Adrenal gland (tissue), 5 donors: ENCODE results near the gene F2RL3.

ENCODE experiments used
- POLR2A ChIP-seq, 2 donors: fragments of 450-650 bp; IDR thresholded peaks; one replicate each; pipeline ENCODE4 v1.6.1; 2017; ENCODE audit warnings: antibody characterized with exemption in 2 of 2, mild to moderate bottlenecking in 2 of 2, moderate library complexity in 1 of 2
- TF ChIP-seq, protein P1 (sequence below), 6 experiments: fragments of 450-650 bp in 4 of 6; fragments of 200-600 bp in 2 of 6; sonication (generic) in 1 of 6; IDR thresholded peaks; 1 replicate in 5 of 6; 2 replicates in 1 of 6; pipeline versions ENCODE4 v1.5.1 to v1.8.0; 2016 to 2021; ENCODE audit warnings: antibody characterized with exemption in 6 of 6, mild to moderate bottlenecking in 2 of 6, moderate library complexity in 1 of 6
- donor health status: DM: no; HTN: no; CAD: no.

DNA sequence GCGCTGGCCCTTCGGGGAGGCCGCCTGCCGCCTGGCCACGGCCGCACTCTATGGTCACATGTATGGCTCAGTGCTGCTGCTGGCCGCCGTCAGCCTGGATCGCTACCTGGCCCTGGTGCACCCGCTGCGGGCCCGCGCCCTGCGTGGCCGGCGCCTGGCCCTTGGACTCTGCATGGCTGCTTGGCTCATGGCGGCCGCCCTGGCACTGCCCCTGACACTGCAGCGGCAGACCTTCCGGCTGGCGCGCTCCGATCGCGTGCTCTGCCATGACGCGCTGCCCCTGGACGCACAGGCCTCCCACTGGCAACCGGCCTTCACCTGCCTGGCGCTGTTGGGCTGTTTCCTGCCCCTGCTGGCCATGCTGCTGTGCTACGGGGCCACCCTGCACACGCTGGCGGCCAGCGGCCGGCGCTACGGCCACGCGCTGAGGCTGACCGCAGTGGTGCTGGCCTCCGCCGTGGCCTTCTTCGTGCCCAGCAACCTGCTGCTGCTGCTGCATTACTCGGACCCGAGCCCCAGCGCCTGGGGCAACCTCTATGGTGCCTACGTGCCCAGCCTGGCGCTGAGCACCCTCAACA is 1.2 kb downstream of the F2RL3 start:
- TF ChIP-seq, protein P1, sequence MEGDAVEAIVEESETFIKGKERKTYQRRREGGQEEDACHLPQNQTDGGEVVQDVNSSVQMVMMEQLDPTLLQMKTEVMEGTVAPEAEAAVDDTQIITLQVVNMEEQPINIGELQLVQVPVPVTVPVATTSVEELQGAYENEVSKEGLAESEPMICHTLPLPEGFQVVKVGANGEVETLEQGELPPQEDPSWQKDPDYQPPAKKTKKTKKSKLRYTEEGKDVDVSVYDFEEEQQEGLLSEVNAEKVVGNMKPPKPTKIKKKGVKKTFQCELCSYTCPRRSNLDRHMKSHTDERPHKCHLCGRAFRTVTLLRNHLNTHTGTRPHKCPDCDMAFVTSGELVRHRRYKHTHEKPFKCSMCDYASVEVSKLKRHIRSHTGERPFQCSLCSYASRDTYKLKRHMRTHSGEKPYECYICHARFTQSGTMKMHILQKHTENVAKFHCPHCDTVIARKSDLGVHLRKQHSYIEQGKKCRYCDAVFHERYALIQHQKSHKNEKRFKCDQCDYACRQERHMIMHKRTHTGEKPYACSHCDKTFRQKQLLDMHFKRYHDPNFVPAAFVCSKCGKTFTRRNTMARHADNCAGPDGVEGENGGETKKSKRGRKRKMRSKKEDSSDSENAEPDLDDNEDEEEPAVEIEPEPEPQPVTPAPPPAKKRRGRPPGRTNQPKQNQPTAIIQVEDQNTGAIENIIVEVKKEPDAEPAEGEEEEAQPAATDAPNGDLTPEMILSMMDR (IDR thresholded peaks at IDR 0.05): no peak
- TF ChIP-seq POLR2A (IDR thresholded peaks at IDR 0.05): no peak
